ENCODE results near the gene ZNF460.

GRCh38 chr19:57245066-57245465 is 35.2 kb upstream of the ZNF460 start:
- no peak for TF ChIP-seq RAD21 (conservative IDR thresholded peaks at IDR 0.05 in 1 of 2, IDR thresholded peaks at IDR 0.05 in 1 of 2)
- no peak for TF ChIP-seq RFX5 (IDR thresholded peaks at IDR 0.05)
- no peak for TF ChIP-seq CTCF (IDR thresholded peaks at IDR 0.05)
- no peak for TF ChIP-seq MAFK (IDR thresholded peaks at IDR 0.05; ENCODE audit: partially characterized antibody)

Measured in A549 (cell line).